RCC 7860 (cell line): ENCODE data around the gene CNTROB.
A peak's percentile ranks its signal among the peaks of the same experiment; 100 is the strongest.

Experiments
- DNase-seq: peaks from one replicate; pipeline ENCODE4 v3.0.0-alpha.2; 2015; ENCODE audit warnings: low spot score
- FAIRE-seq: peaks from 2 replicates; lab custom pipeline; 2012; peaks lifted over from hg19 to GRCh38; lab: Jason Lieb, UNC

The CNTROB gene

DNA sequence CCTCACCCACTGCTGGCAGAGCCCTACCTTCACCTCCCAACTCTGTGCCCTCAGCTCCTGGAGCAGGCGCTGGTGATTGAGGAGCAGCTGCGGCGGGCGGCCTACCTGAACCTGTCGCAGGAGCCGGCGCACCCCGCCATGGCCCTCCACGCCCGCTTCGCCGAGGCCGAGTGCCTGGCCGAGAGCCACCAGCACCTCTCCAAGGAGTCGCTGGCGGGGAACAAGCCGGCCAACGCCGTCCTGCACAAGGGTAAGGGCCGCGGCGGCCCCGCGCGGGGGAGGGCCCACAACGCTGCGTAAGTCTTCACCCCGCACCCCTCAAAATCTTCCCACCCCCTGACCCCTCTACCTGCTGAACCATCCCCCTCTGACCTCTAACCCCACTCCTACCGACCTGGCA lies 22.9 kb upstream of the CNTROB start:
- FAIRE-seq (no peak), DNase-seq (no peak)

DNA sequence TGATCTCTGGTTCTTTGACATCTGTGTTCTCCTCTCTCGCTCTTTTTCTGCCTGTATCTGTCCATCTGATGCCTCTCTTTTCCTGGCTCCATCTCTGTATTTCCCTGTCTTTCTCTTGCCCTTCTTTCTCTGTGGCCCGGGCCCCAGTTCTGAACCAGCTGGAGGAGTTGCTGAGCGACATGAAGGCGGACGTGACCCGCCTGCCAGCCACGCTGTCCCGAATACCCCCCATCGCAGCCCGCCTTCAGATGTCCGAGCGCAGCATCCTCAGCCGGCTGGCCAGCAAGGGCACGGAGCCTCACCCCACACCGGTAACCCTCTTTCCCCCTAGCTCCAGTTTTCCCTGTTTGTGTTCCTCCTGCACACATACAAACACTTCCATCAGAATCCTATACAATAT lies 21.7 kb upstream of the CNTROB start:
- FAIRE-seq (no peak), DNase-seq (no peak)

DNA sequence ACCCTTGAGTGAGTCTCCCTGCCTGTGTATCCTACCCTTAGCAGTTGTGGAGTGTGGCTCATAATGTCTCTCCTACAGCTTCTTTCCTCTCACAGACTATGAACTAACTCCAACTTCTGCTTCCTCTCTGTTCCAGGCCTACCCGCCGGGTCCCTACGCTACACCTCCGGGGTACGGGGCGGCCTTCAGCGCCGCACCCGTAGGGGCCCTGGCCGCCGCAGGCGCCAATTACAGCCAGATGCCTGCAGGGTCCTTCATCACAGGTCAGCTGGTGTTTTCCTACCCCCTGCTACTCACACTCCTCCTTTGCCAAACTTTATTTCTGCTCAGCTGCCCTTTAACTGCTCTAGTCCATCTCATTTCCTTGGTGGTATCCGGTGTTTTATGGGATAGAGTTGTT lies 21.3 kb upstream of the CNTROB start:
- FAIRE-seq = no peak
- DNase-seq = no peak

DNA sequence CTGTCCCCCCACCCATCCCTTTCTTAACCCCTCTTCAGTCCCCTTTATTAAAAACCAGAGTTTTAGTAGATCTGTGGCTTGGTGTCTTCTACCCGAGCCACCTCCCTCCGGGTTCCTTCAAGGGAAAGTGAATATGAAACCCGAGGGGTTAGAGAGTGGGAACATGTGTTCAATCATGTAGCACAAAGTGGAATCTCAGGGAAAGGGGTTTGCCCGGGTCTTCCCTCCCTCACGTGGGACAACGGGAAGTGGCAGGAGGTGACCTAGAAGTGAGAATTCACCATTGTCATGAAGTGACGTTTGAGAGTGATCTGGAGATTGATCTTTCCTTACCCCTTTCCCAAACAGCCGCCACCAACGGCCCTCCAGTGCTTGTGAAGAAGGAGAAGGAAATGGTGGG lies 20.9 kb upstream of the CNTROB start:
- FAIRE-seq = no peak
- no peak for DNase-seq

DNA sequence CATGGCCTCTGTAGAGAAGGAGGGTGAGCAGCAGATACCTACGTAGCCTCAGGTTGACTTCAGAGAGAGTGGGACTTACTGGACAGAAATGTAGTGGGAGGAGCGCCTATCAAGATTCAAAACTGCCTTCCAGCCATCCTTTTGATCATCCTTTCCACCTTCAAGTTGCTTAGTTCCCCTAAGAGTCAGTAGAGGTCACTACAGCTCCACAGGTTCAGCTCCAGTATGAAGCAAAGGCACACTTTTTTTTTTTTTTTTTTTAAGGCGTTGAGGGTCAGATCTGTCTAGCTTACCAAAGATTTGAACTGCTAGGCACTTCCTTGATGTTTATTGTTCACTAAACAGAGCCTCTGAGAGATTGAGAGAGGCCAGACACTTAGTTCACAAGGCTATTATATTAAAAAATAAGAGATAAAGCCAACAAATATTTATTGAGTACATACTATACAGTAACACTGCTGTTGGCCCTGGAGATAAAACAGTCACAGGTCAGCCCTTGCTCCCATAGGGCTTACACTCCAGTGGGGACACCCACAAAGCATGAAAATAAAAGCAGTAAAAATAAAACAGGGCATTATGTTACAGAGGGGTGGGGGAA lies 19.0 kb upstream of the CNTROB start:
- FAIRE-seq (peak; percentile 57), DNase-seq (peak; percentile 63)

DNA sequence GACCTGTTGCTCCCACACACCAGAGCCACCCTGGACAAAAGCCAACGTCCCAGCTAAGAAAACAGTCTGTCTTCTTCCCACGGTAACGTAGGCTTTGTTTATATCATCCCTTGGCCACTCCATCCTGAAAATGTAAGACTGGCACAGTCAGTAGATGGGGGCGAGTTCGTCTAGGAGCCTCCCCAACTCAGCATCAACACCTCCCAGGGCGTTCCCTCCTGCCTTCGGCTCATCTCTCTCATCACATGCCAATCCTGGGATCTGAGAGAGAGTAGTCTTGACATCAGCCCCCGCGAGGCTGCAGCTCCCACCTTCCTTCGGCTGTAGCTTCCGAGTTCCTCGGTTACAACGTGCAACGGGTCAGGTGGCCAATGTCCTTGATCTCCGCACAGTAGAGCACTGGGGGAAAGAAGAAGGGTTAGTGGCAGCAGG lies 16.8 kb upstream of the CNTROB start:
- FAIRE-seq (no peak), DNase-seq (peak; percentile 8)

DNA sequence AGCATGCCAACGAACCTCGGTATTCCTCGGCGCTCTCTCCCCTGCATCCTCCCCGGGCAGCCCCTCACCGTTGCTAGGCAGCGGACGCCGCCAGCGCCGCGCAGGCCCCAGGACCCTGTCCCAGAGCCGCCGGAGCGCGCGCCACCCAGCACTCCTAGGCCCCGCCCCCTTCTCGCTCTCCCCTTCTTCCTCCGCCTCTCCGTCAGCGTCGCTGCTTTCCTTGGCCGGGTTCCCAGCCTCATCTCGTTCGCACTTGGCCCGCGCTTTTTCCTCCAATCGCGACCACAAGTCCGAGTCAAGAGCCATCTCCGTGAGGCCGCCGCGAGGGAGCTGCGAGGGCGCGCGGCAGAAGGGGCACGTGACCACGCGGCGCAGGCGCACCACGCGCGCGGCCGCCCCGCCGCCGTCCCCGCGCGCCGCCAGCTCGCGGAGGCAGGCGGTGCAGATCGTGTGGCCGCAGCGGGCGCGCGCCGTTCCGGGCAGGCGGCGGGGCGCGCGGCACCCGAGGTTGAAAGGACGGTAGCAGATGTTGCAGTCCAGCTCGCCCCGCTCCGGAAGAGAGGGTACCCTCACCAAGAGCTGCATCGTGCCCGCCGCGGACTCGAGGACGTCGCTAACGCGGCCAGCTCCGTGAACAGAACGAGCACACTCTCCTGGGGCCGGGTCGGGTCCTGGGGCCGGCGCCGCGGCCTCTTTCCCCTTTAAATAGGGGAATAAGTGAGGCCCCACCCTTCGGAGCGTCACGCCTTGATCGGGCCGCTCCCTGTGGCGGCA lies 16.2 kb upstream of the CNTROB start, which contains the start of gene RNF227:
RNF227 (minus strand) TSS at position 679 of the 774 bp plus-strand sequence; CDS start at position 585, 94 bp downstream.
- DNase-seq (peak; percentile 77), FAIRE-seq (no peak)

DNA sequence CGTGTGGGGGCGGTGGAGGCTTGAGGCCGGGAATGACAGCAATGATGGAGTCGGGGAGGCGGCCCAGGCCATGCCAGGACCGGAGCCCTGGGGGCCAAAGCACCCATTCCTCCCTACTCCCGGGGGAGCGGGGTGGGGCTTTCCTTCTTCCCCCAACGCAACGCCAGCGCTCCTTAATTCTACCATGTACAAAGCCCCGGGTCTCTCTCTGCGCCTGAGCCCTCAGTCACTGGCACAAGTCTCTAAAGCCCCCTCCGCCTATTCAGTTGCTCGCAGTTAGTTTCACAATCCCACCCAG lies 15.7 kb upstream of the CNTROB start:
- no peak for FAIRE-seq
- no peak for DNase-seq

DNA sequence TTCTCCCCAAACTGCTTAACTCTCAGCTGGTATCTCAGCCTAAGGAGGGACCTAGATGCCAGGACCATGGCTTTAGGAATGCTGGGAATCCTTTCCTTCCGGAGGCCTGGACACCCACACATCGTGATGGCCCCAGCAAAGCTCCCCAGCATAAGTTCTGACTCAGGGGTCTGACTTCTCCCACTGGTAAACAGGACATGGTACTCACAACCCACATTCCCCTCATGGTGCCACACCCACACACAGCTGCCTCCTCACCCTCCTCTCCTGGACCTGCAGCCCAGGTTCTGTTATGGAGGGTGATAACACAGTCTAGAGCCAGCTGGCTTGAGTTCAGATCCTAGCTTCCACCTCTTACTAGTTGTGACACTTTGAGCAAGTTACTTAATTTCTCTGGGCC lies 15.2 kb upstream of the CNTROB start:
- no peak for FAIRE-seq

DNA sequence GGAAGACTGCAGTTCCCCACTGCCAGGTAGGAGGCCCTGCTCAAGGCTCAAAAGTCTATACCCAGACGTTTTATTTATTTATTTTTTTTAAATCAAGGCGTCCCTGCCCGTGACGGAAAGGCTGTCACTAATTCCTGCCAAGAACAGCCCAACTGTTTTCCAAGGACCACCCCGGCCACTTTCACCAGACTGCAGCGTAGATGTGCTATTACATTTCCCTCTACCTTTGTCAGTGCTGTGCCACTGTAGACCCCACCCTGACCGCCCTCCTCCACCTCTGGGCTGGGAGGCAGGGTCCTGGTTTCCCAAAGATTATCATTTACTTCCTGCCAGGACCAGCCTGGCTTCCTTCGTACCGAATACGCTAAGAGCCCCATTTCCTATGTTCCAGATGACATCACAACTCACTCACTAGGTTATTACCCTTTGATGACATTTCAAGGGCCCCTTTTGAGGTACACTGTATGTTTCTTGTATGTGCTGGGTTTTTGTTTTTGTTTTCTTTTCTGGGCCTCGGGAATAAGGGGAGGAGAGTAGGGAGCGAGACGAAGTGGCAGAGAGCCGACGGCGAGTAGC lies 9.6 kb upstream of the CNTROB start:
- DNase-seq (no peak), FAIRE-seq (no peak)

More for the DNA sequence above, 15.2 kb upstream of the CNTROB start:
- DNase-seq = no peak

DNA sequence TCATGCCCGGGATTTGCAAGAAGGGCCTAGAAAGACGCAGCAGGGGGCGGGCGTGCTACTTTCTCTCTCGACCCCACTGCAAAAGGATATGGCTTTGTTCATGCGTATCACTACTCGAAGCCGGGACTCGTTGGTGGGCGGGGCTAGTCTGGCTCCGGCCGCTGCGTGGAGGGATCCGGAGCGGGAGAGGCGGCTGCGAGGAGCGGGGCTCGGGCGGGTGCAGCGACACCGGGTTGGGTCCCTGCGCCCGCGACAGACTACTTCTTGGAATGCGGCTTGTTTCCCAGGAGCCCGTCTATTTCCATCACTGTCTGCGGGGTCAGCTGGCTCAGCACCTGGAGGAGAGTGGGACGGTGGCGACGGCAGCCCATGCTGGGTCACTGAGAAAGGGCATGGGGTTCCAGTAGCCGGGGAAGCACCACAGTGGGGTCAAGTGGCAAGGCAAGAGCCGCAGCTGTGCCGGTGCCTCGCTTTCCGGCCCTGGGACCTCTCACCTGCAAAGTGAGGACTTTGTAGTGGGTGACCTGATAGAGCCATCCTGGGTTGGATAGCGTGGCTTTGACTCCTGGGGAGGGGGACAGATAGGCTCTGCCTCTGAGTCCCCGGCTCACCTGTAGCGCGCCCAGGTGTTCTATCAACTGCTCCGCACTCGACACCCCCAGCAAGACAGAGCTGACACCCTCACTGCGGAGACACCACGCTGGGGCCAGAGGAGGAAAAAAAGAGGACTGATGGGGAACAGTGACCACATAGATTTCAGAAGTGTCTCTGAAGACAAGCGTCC lies 9.0 kb upstream of the CNTROB start:
- DNase-seq (no peak), FAIRE-seq (no peak)

DNA sequence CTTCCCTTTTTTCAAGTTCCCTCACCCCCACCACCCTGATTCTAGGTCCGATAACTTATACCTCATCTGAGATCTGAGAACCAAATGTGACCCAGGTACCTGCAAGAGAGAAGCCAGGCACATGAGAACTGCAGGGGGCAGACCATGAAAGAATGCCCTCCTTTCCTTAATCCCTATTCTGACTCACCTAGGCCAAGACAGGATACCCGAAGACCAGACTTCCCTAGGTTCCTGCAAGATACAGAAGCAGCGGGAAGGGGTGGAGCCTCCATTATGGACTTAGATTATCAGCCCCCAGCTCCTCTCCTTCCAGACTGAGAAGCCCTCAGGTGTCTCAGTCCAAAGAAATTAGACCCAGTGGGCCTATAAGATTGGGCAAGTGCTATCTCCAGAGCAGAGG lies 4.4 kb upstream of the CNTROB start:
- FAIRE-seq (no peak), DNase-seq (no peak)

DNA sequence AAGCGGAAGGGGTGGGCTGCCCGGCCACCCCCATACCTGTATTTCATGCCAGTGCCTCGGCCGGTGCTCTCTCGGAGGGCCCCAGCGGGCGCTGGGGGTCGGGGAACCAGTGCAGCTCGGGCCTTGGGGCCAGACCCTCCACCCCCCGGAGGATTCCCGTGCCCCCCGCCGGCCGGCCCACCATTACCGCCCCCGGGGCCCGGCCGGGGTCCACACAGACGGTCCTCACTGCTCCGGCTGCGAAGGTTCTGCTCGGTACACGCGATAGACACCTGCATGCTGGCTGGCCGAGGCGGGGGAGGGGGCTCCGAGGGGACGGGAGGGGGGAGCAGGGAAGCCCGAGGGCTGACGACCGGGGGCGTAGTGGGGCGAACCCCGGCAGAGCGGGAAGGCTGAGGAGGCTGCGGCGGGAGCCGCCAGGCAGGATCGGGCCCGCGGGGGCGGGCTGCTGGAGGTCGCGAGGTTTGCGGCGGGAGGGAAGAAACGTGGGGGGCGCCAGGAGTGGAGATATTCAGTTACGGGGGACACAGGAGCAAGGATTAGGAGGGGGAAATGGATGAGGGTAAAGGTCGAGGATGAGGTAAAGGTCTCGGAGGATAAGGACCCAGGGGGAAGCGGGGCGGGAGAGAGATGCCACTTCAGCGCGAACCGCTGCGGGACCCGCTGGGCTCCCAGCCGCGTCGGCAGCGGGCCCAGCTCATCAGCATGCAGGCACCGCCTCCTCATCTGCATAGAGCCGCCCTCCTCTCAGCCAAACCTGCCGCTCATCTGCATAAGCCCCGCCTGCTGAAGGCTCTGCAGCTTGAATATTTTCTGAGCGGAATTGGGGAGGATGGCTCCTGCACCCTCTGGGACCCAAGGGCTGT lies 2.6 kb upstream of the CNTROB start, which contains the start of gene KCNAB3:
KCNAB3 (minus strand) TSS at position 699 of the 866 bp plus-strand sequence; CDS start at position 278, 421 bp downstream.
- no peak for DNase-seq
- FAIRE-seq = no peak

DNA sequence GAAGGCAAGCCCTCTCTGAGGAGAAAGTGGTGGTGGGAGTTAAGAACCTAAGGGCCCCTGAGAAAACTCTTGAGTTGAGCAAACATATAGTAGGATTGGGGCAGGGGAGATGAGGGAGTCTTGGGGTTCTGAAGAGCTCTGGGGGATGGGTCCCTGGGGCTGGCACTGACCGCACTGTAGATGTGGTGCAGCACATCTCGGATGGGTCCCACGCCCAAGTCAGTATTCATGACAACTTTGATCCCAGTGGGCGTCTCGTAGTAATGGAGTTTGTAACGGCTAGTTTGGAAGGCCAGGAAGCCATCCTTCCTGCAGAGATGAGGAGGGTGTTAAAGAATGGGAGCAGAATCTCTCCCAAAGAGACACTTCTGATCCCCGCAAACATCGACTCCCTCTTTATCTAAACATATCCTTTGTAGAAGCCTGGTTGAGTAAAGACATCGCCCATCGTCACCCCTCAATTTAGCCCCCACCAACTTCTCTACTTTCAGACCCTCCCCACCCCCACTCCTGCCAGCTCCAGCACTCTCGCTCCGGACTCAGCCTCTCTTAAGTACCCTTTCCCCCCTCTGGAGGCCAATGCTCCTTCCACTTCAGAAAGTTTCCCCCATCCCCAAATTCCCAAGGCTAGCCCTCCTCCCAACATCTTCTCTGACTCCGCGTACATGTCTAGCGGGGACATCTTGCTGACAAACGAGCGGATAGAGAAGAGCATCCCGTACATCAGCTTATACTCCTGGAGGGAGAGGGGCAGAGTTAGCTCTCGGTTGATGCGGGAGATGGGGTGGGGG lies 970 bp upstream of the CNTROB start:
- no peak for FAIRE-seq
- DNase-seq = no peak

DNA sequence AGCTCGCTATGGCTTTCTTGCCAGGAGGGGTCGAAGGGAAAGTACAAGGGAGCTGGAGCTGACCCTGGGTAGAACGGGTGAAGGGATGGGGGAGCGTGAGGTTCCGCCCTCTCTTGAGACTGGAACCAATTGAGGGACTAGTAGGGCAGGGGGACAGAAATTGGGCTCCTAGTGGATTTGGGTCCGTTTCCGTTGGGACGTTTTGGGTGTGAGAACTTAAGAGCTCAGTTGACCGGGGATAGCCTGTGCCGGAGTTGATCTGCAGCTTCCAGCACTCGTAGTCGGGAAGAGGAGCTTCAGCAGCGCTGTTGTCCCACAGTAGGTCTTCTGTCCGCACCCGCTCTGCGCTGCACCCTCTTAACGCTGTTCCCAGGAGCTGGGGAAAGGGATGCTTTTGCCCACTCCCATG lies 481 bp downstream of the CNTROB start:
- no peak for DNase-seq
- FAIRE-seq = no peak

DNA sequence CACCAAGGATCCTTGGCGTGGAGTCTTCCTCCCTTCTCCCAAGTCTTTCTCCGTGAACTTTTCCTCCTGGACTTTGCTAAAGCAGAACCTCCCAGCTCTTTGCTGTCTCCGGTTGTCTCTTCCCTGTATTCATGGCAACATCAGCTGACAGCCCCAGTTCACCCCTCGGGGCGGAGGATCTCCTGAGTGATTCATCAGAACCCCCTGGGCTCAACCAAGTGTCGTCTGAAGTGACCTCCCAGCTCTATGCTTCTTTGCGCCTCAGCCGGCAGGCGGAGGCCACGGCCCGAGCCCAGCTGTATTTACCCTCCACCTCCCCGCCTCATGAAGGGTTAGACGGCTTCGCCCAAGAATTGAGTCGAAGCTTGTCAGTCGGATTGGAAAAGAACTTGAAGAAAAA lies 943 bp downstream of the CNTROB start:
- FAIRE-seq = no peak
- peak; percentile 62 for DNase-seq

DNA sequence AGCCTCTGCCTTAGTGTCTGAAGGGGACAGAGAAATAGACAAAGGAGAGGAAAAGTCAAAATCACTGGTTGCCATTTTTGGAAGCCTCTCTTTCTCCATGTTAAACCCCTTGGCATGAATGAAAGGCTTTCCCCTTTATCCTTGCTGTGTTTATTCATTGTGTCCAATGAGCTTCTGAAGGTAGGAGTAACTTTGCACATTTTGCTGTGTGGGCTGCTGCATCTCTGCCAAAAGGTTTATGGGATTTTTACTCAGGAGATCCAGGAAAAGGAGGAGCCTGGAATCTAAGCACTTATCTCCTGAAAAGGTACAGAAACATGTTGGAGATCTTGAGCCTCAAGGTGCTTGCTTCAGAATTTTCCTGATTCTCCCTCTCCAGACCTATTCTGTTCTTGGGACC lies 3.9 kb downstream of the CNTROB start:
- DNase-seq (no peak), FAIRE-seq (no peak)

DNA sequence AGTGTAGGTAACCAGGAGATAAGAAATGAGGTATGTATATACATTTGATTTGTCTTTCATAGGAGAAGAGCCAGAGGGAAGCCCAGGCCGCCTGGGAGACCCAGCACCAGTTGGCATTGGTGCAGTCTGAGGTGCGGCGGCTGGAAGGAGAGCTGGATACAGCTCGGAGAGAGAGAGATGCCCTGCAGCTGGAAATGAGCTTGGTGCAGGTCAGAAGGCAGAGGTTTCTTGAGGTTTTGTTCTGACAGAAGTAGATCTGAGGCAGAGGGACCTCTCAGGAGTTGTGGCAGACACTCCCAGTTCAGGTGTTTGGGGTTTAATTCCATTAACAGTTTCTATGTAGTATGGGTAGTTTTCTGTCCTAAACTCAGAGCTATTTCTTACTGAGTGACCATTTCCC lies 8.0 kb downstream of the CNTROB start:
- no peak for DNase-seq
- FAIRE-seq = no peak

DNA sequence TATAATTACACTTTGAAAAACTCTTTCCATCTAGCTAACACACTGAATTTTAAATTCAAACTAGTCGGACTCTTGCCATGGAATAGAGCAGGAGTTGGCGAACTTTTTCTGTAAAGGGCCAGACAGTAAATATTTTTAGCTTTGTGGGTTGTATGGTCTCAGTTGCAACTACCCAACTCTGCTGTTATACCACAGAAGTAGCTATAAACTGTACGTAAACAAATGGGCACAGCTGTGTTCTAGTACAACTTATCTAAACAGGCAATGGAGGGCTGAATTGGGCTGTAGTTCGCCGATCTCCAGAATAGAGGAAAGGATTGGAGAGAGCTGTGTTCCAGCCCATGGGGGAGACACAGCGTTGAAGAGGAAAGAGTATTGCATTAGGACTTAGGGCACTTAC lies 8.7 kb downstream of the CNTROB start:
- no peak for FAIRE-seq

DNA sequence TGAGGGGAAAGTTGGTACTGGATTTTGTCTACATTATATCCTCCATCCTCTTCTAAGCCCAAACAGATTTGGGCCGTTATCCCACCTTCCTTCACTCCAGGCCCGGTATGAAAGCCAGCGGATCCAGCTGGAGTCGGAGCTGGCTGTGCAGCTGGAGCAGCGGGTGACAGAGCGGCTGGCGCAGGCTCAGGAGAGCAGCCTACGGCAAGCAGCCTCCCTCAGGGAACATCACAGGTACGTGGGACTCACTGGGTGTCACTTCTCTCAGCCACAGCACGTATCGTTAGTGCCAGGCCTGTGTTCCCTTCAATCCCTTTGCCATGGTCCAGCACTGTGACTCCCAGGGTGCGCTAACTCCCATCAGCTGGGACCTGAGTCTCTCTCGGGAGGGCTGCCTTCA lies 11.3 kb downstream of the CNTROB start:
- FAIRE-seq (no peak), DNase-seq (no peak)

More for the DNA sequence above, 8.7 kb downstream of the CNTROB start:
- no peak for DNase-seq
